Right lung (tissue), 5 donors: Measurements from ENCODE around the gene MRPL11. TPM values are rescaled to one million over a fixed set of nuclear protein-coding genes. Genes with fewer than 3 reads are reported as not detected.
A peak's percentile ranks its signal among the peaks of the same experiment; 100 is the strongest.
"Not testable (repeated sequence)": the region's sequence is repeated elsewhere in the genome, so short reads cannot be mapped to it uniquely, and the experiment has no call there.

Experiments
- DNase-seq, 2 donors: peaks; one replicate each; pipeline ENCODE4 v3.0.0-alpha.2; 2013
- polyA plus RNA-seq, 5 donors: library from polyadenylated mRNA; unstranded; fragments of 120-200 nt; gene quantifications; one replicate each; pipeline versions ENCODE4 v1.2.1 to v1.2.3, GENCODE V29; 2013; ENCODE audit warnings: inconsistent platforms in 1 of 5, low replicate concordance in 1 of 5; ENCODE audit not compliant: insufficient read length in 5 of 5, insufficient read depth in 1 of 5

MRPL11 gene
- polyA plus RNA-seq, 5 donors, result 63.2 to 78.7 (median 73.0) TPM

- no peak for DNase-seq
These were observed 607 bp downstream of the MRPL11 start for GRCh38 chr11:66437979-66438503.

GRCh38 chr11:66432597-66432996 is 6.1 kb downstream of the MRPL11 start:
- no peak for DNase-seq

GRCh38 chr11:66431871-66432329 is 6.7 kb downstream of the MRPL11 start:
- not testable (repeated sequence) for DNase-seq

GRCh38 chr11:66431287-66431686 is 7.4 kb downstream of the MRPL11 start:
- not testable (repeated sequence) for DNase-seq

- peak in 1 of 2 donors; percentile 35 for DNase-seq
These were observed 8.6 kb downstream of the MRPL11 start for GRCh38 chr11:66429983-66430602.

GRCh38 chr11:66428933-66429332 is 9.7 kb downstream of the MRPL11 start:
- DNase-seq, result no peak

GRCh38 chr11:66426314-66426713 is 12.3 kb downstream of the MRPL11 start:
- no peak for DNase-seq

GRCh38 chr11:66421492-66422205 is 17.0 kb downstream of the MRPL11 start:
- DNase-seq, result peak; percentile 86 to 92

- no peak for DNase-seq
These were observed 17.8 kb downstream of the MRPL11 start, which contains the start of gene NPAS4 for GRCh38 chr11:66420671-66421476. Gene NPAS4, plus strand, starts transcription at chr11:66421035. Its CDS starts 145 bp downstream, at chr11:66421180.

GRCh38 chr11:66419825-66420224 is 18.8 kb downstream of the MRPL11 start:
- DNase-seq, result no peak

- no peak for DNase-seq
These were observed 19.7 kb downstream of the MRPL11 start for GRCh38 chr11:66418986-66419308.

- peak; percentile 37 to 46 for DNase-seq
These were observed 20.3 kb downstream of the MRPL11 start for GRCh38 chr11:66418168-66418985.

GRCh38 chr11:66417000-66417399 is 21.6 kb downstream of the MRPL11 start:
- DNase-seq, result no peak

GRCh38 chr11:66415423-66415822 is 23.2 kb downstream of the MRPL11 start:
- DNase-seq, result no peak

- no peak for DNase-seq
These were observed 24.3 kb downstream of the MRPL11 start for GRCh38 chr11:66414120-66414934.

GRCh38 chr11:66413167-66413566 is 25.5 kb downstream of the MRPL11 start:
- no peak for DNase-seq

- no peak for DNase-seq
These were observed 26.5 kb downstream of the MRPL11 start for GRCh38 chr11:66412110-66412509.

GRCh38 chr11:66411323-66411722 is 27.3 kb downstream of the MRPL11 start:
- no peak for DNase-seq

- DNase-seq, result no peak
These were observed 28.5 kb downstream of the MRPL11 start for GRCh38 chr11:66410191-66410590.

GRCh38 chr11:66409226-66409625 is 29.4 kb downstream of the MRPL11 start:
- DNase-seq, result no peak
